GM19395 (cell line): ENCODE results near the gene HOTAIR.

ENCODE experiments used
- ATAC-seq: cut with Tn5 transposase; IDR thresholded peaks from one replicate; pipeline ENCODE4 v1.9.1; 2021; ENCODE audit warnings: mild to moderate bottlenecking, moderate library complexity; ENCODE audit not compliant: unreplicated experiment

The HOTAIR gene

DNA sequence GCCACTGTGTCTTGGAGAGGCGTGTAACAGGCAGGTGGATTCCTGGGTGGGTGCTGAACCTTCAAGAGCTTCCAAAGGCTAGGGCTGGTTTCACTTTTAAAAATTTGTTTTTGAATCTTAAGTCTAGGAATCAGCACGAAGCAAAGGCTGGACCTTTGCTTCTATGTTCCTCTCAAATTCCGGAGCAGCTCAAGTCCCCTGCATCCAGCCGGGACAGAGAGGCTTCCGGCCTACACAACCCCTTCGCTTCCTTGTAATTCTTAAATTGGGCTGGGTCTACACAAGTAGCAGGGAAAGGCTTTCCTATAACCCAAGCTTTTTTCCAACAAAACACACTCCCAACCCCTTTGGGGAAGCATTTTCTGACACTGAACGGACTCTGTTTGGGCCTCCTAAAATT lies 11.7 kb downstream of the HOTAIR start:
- no peak for ATAC-seq

DNA sequence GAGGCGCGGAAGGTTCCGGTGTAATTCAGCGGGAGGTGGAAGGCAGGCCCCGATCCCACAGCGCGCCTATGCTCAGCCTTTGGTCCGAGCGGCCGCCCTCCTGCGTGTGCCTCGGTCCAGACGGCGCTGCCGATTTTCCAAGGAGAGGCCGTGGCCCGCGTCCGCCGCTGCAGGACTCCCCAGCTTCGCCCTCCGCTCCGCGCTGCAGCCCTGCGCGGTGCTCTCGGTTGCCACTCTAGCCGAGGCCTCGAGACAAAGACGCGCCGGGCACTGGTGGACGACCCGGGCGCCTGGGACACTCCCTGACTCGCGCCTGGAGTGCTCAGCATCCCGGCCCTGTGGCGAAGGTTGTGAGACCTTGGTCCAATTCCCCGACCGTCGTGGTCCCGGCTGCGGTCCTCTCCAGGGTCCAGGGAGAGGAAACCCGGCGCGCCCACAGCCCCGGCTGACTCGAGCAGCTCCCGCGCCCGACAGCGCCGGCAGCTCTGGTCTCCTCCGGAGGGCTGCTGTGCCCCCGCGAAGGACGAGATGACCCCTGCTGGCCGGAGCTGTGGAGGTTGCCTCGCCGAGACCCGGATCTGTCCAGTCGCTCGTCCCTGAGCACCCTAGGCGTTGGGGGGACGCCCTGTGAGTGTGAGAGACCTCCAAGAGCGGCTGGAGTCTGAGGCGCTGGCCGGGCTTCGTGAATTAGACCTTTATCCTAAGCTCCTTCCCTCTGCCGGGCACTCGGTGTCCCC lies 13.6 kb downstream of the HOTAIR start:
- ATAC-seq, result no peak

DNA sequence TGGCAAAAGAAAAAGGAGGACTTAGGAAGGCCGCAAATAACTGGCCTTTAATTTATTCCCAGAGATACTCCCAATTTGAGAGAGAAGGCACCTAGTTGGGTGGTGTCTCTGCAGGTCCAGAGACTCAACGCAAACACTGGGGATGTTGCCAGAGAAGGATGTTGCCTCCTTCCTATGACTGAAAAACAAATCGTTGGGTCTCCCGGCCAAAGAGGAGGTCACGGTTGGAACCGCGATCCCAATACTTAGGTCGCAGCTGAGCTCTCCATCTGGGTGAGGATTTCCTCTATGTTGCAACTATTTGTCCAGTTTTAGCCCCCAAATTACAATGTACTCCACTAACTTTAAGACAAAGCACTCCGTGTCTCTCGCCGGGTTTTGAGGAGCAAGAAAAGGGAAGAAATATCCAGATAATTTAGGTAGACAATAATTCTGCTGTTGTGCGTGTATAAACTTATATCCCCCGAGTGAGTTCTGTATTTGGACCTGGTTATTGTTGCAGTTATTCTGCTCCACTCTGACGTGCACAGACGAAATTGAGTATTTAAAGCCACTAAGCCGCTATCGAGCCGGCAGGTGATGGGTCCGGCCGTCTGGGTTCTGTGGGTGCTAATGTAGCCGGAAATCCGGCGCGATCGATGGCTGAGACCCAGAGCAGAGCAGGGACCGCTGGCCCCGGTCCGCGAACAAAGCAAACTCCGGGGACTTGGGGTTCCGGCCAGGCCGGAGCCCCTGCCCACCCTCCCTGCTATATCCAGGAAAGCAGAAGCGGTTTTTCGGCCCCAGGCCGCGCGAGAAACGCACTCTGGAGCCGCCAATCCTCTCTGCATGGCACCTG lies 14.3 kb downstream of the HOTAIR start:
- no peak for ATAC-seq

DNA sequence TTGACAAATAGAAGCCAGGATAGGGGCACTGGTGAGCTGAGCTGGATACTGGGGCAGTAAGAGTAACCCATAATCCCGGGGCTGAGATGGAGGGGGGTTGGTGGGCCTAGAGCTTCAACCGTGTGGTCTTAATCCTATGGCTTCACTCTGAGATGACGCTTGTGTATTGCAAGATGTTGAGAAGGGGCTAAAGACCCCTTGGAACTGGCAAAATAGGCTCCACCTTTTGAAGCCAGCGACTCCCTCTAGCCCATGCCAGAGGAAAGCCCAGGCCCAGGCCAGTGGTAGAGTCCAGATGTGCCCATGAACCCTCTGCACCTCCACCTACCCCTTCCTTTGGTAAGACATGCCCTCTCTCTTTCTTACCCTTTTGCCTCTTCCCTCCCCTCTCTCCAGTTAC lies 15.4 kb downstream of the HOTAIR start:
- ATAC-seq, result no peak

DNA sequence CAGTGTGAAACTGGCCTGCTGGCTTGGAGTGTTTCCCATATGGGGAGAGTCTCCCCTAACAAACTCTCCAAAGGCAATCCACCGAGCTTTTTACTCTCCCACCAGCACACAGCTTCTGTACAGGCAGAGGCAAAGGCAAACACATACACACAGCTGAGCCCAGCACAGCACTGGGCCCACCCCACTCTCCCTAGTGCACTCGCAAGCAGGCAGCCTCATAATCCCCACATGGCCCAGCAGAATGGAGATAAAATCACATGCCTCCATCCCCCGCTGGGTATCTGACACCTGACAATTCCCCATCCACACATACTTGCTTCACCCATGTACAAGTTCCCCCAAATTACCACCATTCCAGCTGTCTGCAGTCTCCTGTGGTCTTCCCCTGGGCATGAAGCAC lies 16.6 kb downstream of the HOTAIR start:
- no peak for ATAC-seq

DNA sequence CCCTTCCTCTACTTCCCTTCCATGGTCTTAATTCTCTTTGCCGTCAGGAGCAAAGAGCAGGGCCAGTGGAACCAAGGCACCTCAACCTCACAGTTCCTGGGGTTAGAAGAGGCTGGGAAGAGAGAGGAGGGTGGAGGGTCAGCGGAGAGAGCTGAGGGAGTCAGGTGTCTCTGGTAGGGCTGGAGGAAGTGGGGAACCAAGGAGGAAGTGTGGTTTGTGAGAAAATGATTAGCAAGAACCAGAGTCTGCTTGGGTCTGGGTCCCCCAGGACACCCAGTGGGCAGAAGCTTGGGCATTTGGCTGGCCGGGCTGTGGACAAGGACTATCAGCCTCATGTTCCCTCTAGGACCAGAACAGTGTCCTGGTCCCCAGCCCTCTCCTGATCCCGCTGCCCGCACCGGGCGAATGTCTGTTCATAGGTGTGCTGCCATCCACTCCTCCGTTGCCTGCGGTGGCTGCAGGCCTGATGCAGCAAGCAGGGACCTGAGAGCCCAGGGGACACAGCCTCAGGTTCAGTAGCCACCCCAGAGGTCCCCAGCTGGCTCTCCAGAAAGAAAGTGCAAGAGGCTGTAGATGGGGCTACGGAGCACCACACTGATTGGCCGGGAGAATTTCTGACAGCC lies 17.7 kb downstream of the HOTAIR start:
- no peak for ATAC-seq

DNA sequence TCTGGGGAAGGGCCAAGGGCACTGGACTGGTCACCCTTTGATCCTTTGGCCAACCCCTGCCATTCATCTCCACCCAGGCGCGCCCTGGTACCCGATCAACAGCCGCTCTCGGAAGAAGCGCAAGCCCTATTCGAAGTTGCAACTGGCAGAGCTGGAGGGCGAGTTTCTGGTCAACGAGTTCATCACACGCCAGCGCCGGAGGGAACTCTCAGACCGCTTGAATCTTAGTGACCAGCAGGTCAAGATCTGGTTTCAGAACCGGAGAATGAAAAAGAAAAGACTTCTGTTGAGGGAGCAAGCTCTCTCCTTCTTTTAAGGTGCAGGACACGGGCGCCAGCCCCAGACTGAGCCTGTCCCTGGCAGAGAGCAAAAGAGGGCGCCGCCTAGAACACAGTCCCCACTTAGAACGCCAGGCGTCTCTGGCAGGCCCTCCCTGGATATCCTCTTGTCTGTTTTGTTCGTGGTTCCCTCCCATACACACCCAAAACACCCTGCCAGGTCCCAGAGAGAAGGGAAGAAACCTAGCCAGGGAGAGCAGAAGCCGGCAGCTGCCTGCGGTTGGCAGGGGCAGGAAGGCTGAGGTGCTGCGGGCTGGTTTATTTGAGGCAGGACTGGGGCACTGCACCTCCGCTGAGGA lies 18.4 kb downstream of the HOTAIR start:
- ATAC-seq, result no peak

GRCh38 chr12:53955776-53956250 lies 18.9 kb downstream of the HOTAIR start:
- ATAC-seq, result no peak

GRCh38 chr12:53955036-53955775 lies 19.5 kb downstream of the HOTAIR start:
- ATAC-seq, result no peak

DNA sequence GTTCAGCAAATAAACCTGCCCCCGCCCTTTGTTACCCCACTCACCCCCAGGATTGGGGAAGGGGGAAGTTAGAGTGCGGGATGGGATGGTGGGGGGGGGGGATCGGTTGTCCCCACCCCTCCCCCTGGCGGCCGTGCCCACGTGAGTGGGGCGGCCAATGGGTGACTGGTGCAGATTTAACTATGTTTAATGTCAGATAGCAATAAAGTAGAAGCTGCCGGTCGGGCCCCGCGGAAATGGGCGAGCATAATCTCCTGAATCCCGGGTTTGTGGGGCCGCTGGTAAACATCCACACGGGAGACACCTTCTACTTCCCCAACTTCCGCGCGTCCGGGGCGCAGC lies 20.1 kb downstream of the HOTAIR start, which contains the start of gene HOXC12:
Gene HOXC12 (plus strand): TSS at position 210 of the 342 bp plus-strand sequence. CDS start 27 bp downstream, at position 237.
- ATAC-seq, result no peak

GRCh38 chr12:53953831-53954693 lies 20.7 kb downstream of the HOTAIR start:
- no peak for ATAC-seq

GRCh38 chr12:53952871-53953734 lies 21.7 kb downstream of the HOTAIR start:
- no peak for ATAC-seq

DNA sequence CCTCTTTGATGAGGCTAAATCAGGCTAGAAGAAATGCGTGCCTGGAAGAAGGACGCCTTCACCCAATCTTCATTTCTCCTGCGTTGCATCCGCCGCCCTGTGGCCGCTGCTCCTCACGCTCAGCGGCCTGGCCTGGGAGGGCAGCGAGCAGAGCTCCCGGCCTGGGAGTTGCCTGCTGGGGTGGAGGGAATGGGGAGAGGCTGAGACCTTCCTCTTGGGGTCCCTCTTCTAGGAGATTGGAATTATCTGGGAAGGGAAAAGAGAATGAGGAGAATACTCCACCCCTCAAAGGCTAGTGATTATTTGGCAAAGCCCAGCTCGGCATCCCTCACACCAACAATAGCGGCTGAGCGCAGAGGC lies 22.4 kb downstream of the HOTAIR start:
- no peak for ATAC-seq

- ATAC-seq, result no peak
Observed at GRCh38 chr12:53951577-53952334, 23.0 kb downstream of the HOTAIR start.

- ATAC-seq, result no peak
Observed at GRCh38 chr12:53950789-53951576, 23.8 kb downstream of the HOTAIR start.

DNA sequence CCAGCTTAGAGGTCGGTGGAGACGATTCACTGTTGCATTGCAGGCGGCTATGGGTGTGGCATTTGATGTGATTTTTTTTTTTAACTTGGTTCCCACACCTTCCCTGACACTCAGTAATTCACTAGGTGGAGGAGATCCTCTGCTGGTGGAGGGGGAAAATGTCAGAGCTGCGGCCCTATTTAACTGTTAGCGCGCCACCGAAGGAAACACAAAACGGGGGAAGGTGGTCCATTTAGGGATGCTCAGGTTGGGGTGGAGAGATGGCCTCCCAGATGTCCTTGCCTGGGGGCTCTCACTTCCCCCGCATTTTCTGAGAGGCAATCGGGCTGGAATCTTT lies 24.3 kb downstream of the HOTAIR start:
- no peak for ATAC-seq
